OCI-LY7 (cell line): ENCODE measurements around the gene SIGLEC12. TPM values are rescaled to one million over a fixed set of nuclear protein-coding genes. Genes with fewer than 3 reads are reported as not detected.

Experiments used
- BruUV-seq: library from RNA; stranded (reverse); fragments of 400-500 nt; replicated peaks from 2 replicates; lab custom pipeline; 2021; lab: Mats Ljungman, UMichigan
- CTCF ChIA-PET: fragments of 300-600 bp; sonication (Branson Sonifier 250); formaldehyde crosslinking; loops from one replicate; lab custom pipeline; 2022; ENCODE audit warnings: antibody characterized with exemption; ENCODE audit not compliant: unreplicated experiment; lab: Charles Lee
- POLR2A ChIA-PET: fragments of 300-600 bp; sonication (Branson Sonifier 250); formaldehyde crosslinking; loops from one replicate; lab custom pipeline; 2022; ENCODE audit warnings: antibody characterized with exemption; lab: Charles Lee
- DNase-seq: peaks from one replicate; pipeline ENCODE4 v3.0.0-alpha.2; 2015; ENCODE audit warnings: low spot score
- H2AFZ ChIP-seq: fragments of 200-600 bp; sonication (generic), shearing (Covaris generic); 2 replicates; pipeline ENCODE4 v1.6.1; 2014; ENCODE audit warnings: mild to moderate bottlenecking, antibody characterized with exemption, low read length, moderate library complexity
- H3K27ac ChIP-seq: fragments of 200-600 bp; sonication (generic); 2 replicates; pipeline ENCODE4 v1.5.1; 2014; ENCODE audit warnings: mixed run types, low read depth, mild to moderate bottlenecking, moderate library complexity, low read length, inconsistent platforms; ENCODE audit not compliant: poor library complexity, severe bottlenecking
- H3K36me3 ChIP-seq: fragments of 200-600 bp; sonication (generic); 2 replicates; pipeline ENCODE4 v1.6.1; 2014; ENCODE audit warnings: mild to moderate bottlenecking, antibody characterized with exemption, low read length, moderate library complexity, mixed read lengths; ENCODE audit not compliant: insufficient read depth
- H3K4me1 ChIP-seq: fragments of 200-600 bp; sonication (generic); 2 replicates; pipeline ENCODE4 v1.5.1; 2014; ENCODE audit warnings: mild to moderate bottlenecking, low read length; ENCODE audit not compliant: insufficient read depth, poor library complexity, severe bottlenecking
- H3K4me2 ChIP-seq: fragments of 200-600 bp; sonication (generic); 2 replicates; pipeline ENCODE4 v1.6.1; 2014; ENCODE audit warnings: mild to moderate bottlenecking, low read length
- H3K4me3 ChIP-seq: fragments of 200-600 bp; sonication (generic); 2 replicates; pipeline ENCODE4 v1.5.1; 2014; ENCODE audit warnings: mild to moderate bottlenecking, low read depth, low read length; ENCODE audit not compliant: poor library complexity, severe bottlenecking
- H3K79me2 ChIP-seq: fragments of 200-600 bp; sonication (generic); 2 replicates; pipeline ENCODE4 v1.6.1; 2016; ENCODE audit warnings: low read depth, mild to moderate bottlenecking, low read length, moderate library complexity, mixed read lengths; ENCODE audit not compliant: insufficient read depth
- H3K9me2 ChIP-seq: fragments of 200-600 bp; sonication (generic); 2 replicates; pipeline ENCODE4 v1.6.1; 2016; ENCODE audit warnings: mild to moderate bottlenecking, low read length, mixed read lengths; ENCODE audit not compliant: insufficient read depth
- H3K9me3 ChIP-seq: fragments of 200-600 bp; sonication (generic); 2 replicates; pipeline ENCODE4 v1.6.1; 2014; ENCODE audit warnings: mild to moderate bottlenecking, mixed run types, low read length, mixed read lengths
- H4K20me1 ChIP-seq: fragments of 200-600 bp; sonication (generic); 2 replicates; pipeline ENCODE4 v1.6.1; 2014; ENCODE audit warnings: mild to moderate bottlenecking, antibody characterized with exemption, low read length, moderate library complexity, mixed read lengths; ENCODE audit not compliant: insufficient read depth
- CTCF ChIP-seq: fragments of 200-600 bp; sonication (generic); conservative IDR thresholded peaks from 2 replicates; pipeline ENCODE4 v1.5.1; 2014; ENCODE audit warnings: mild to moderate bottlenecking, antibody characterized with exemption, low read length, moderate library complexity, mixed read lengths
- EZH2phosphoT487 ChIP-seq: fragments of 200-600 bp; sonication (generic); IDR thresholded peaks from 2 replicates; pipeline ENCODE4 v1.6.1; 2018; ENCODE audit warnings: low read depth, borderline replicate concordance, mild to moderate bottlenecking, mixed run types, antibody characterized with exemption, low read length, moderate library complexity, mixed read lengths
- intact Hi-C: fragments of 100-400 bp; cut with micrococcal nuclease; formaldehyde crosslinking; loops from one replicate; pipeline ENCODE4 v1.10.0; 2022; ENCODE audit not compliant: unreplicated experiment
- total RNA-seq, 2 experiments: library from RNA; depleted of rRNA in 1 of 2; stranded (reverse); fragments of >200 nt in 1 of 2; shearing (Covaris generic) in 1 of 2; gene quantifications; 2 replicates each; pipeline ENCODE4 v1.2.3, GENCODE V29; 2014 to 2022

Gene SIGLEC12
- total RNA-seq, 2 experiments from 2014 or later = not detected

DNA sequence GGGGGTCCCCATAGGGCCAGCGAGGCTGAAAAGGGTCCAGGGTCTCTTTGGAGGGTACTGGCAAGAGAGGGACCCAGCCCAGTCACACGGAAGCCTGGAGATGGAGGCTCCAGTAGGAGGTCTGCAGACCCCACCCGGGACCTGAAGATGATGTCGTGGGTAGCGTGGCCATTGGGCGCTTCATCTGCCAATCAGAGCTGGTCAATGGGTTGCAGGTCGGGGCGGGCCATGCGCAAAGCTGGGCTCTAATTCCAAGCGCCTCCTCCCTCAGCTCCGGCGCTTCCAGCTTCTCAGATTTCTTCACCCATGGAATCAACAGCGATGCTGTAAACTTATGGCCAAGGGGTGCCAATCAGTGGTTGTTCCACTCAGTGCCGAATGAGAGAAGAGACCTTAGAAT, 10.9 kb downstream of the SIGLEC12 start:
- H3K27ac ChIP-seq = no peak overlapping the region
- ChIA-PET CTCF (no interaction called here), POLR2A (no interaction called here)
- DNase-seq = no peak
- H3K4me3 ChIP-seq = no peak overlapping the region
- no TSS peak for BruUV-seq
- H4K20me1 ChIP-seq = no peaks in the 10 kb centered on the region
- H3K9me3 ChIP-seq = no peaks in the 10 kb centered on the region
- no peaks in the 10 kb centered on the region for H3K4me1 ChIP-seq
- intact Hi-C loops = no loop called here
- H3K4me2 ChIP-seq = no peak overlapping the region
- H2AFZ ChIP-seq = no peak overlapping the region
- no peaks in the 10 kb centered on the region for H3K36me3 ChIP-seq
- H3K9me2 ChIP-seq = no peaks in the 10 kb centered on the region
- TF ChIP-seq CTCF (no peak), EZH2phosphoT487 (no peak)
- no peaks in the 10 kb centered on the region for H3K79me2 ChIP-seq

DNA sequence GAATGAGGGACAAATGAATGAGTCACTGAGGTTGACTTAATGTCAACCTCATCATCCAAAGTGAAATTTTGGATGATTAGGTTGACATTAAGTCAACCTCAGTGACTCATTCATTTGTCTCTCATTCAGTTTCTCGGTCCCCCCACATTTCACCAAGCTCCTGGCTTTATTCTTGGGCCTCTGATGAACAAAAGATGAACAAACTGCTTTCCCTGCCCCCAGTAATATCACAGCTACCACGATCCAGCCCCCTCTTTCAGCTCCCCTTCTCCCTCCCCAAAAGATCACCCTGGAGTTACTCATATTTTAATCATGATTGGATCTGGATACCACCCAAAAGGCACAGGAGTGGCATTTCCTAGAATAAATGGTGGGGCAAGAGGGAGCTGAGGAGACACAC, 12.5 kb downstream of the SIGLEC12 start:
- Histone ChIP-seq H3K9me3 (no peaks in the 10 kb centered on the region), H3K9me2 (no peaks in the 10 kb centered on the region), H4K20me1 (no peaks in the 10 kb centered on the region), H3K4me3 (no peak overlapping the region), H3K4me1 (no peaks in the 10 kb centered on the region), H3K27ac (no peak overlapping the region), H3K4me2 (no peak overlapping the region), H3K36me3 (no peaks in the 10 kb centered on the region), H3K79me2 (no peaks in the 10 kb centered on the region), H2AFZ (no peak overlapping the region)
- ChIA-PET POLR2A (interaction anchor here (0.6 kb wide), 1 partner anchor 314 kb away, joined by 5 read pairs; no protein-coding TSS in a partner anchor), CTCF (no interaction called here)
- intact Hi-C loops = no loop called here
- BruUV-seq = no TSS peak
- no peak for TF ChIP-seq EZH2phosphoT487
- TF ChIP-seq CTCF = no peak
- no peak for DNase-seq

DNA sequence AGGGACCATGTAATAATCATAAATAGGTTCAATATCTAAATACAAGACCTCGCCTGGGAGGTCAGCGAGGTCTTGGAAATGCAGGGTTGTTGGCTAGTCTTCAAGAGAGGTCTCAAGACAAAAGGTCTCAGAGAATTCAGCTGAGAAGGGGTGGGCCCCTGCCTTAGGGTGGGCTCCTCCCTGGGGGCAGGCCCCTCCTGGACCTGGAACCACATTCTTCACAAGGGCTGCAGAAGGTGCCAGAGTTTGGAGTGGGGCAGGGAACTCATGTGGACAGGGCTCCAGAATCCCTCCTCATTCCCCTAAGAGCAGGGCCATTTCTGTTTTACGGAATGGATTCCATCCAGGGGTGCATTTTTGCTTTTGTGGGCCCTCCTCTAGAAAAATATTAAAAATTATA, 13.1 kb downstream of the SIGLEC12 start:
- Histone ChIP-seq H3K36me3 (no peaks in the 10 kb centered on the region), H3K79me2 (no peaks in the 10 kb centered on the region), H4K20me1 (no peaks in the 10 kb centered on the region), H3K4me2 (no peak overlapping the region), H3K9me3 (no peaks in the 10 kb centered on the region), H3K4me1 (no peaks in the 10 kb centered on the region), H2AFZ (no peak overlapping the region), H3K27ac (no peak overlapping the region), H3K4me3 (no peak overlapping the region), H3K9me2 (no peaks in the 10 kb centered on the region)
- CTCF ChIA-PET = no interaction called here
- no peak for DNase-seq
- no TSS peak for BruUV-seq
- intact Hi-C loops = no loop called here
- POLR2A ChIA-PET = no interaction called here
- TF ChIP-seq CTCF (no peak), EZH2phosphoT487 (no peak)
